ENCODE measurements around the gene ZNF148. TPM values are rescaled to one million over a fixed set of nuclear protein-coding genes. Genes with fewer than 3 reads are reported as not detected.

ZNF148 gene
- total and polyA plus RNA-seq, 2 of the 4 experiments (the other 2 are of a cell fraction), result 9.4 to 65.2 TPM

DNA sequence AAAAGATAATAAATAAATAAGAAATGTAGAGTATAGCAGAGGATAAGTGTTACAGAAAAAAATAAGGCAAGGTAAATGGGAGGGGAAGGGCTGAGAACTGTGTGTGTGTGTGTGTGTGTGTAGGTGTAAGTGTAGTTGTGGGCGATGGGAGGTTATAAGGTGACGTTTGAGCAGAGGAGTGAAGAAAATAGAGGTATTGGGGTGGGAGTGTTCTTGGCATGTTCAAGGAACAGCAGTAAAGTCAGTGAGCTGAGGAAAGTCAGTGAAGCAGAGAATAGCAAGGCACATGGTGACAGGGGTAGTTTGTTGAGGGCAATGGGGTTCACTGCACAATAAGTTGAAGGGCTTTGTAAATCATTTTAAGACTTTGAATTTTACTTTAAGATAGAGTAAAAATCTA, 30.9 kb upstream of the ZNF148 start:
- H3K4me3 ChIP-seq (ENCODE audit: insufficient read depth, low read depth, low read length), result no peak overlapping the region
- 75 to 100% methylated on average over 2 of the region's 2 CpGs for WGBS, 2 experiments (ENCODE audit: extremely low coverage in 2 of 2, insufficient read length in 1 of 2)
- H3K23ac ChIP-seq (ENCODE audit: low read depth, low read length), result no peak overlapping the region
- no TSS peak for BruUV-seq (replicated peaks)
- H3K4me1 ChIP-seq (ENCODE audit: control insufficient read depth, insufficient read depth, low read length), result peaks cover 3% of the 10 kb centered on the region; the same call in 1 of the 2 replicates
- no peak overlapping the region for H2BK20ac ChIP-seq (ENCODE audit: low read depth, low read length)
- in situ Hi-C loops (cut with MboI; ENCODE audit: low sequenced_read_pairs), result no loop called here
- H4K91ac ChIP-seq (ENCODE audit: insufficient read depth, low read depth, low read length), result no peak overlapping the region
- no peak overlapping the region for H3K9ac ChIP-seq (ENCODE audit: low read depth, low read length)
- no peak overlapping the region for H4K8ac ChIP-seq (ENCODE audit: low read depth in 2 of 2, low read length in 2 of 2)
- no peak overlapping the region for H2BK120ac ChIP-seq (ENCODE audit: low read depth, low read length)
- no peaks in the 10 kb centered on the region for H3K9me3 ChIP-seq (ENCODE audit: control insufficient read depth, insufficient read depth, low read length)
- H3K4ac ChIP-seq (ENCODE audit: low read depth, low read length), result no peak overlapping the region
- no peaks in the 10 kb centered on the region for H3K36me3 ChIP-seq (ENCODE audit: control insufficient read depth, insufficient read depth, low read length)
- intact Hi-C loops (cut with micrococcal nuclease), result no loop called here
- no peaks in the 10 kb centered on the region for H3K79me1 ChIP-seq (ENCODE audit: low read depth in 1 of 2, low read length in 2 of 2)
- H3K4me2 ChIP-seq (ENCODE audit: low read depth, low read length), result no peak overlapping the region
- H2BK15ac ChIP-seq (ENCODE audit: low read depth, low read length), result no peak overlapping the region
- H3K27ac ChIP-seq (ENCODE audit: insufficient read depth, low read length), result no peak overlapping the region
- H2AK9ac ChIP-seq (replicated peaks; ENCODE audit: low read depth, low read length, poor library complexity), result no peak overlapping the region
- TF ChIP-seq MXI1 (IDR thresholded peaks at IDR 0.05; ENCODE audit: borderline replicate concordance, low read depth, low read length) (no peak), FOS (IDR thresholded peaks at IDR 0.05; ENCODE audit: low read depth, low read length) (no peak), CEBPB (IDR thresholded peaks at IDR 0.05; ENCODE audit: low read depth, low read length) (no peak), POLR2A (IDR thresholded peaks at IDR 0.05; ENCODE audit: low read depth, low read length) (no peak), RFX5 (IDR thresholded peaks at IDR 0.05; ENCODE audit: low read depth, low read length) (no peak), CHD1 (IDR thresholded peaks at IDR 0.05; ENCODE audit: low read depth, low read length) (no peak), MAZ (IDR thresholded peaks at IDR 0.05; ENCODE audit: borderline replicate concordance, low read depth, low read length) (no peak), MAFK (IDR thresholded peaks at IDR 0.05; ENCODE audit: low read depth, low read length) (no peak), NFE2L2 (IDR thresholded peaks at IDR 0.05; ENCODE audit: low read depth, low read length) (no peak), RCOR1 (IDR thresholded peaks at IDR 0.05; ENCODE audit: insufficient replicate concordance, low read length) (no peak), BHLHE40 (IDR thresholded peaks at IDR 0.05; ENCODE audit: low read depth, low read length) (no peak), RAD21 (IDR thresholded peaks at IDR 0.05; ENCODE audit: low read length) (no peak), SMC3 (IDR thresholded peaks at IDR 0.05; ENCODE audit: low read depth, low read length) (no peak)
- TF ChIP-seq, protein P1, sequence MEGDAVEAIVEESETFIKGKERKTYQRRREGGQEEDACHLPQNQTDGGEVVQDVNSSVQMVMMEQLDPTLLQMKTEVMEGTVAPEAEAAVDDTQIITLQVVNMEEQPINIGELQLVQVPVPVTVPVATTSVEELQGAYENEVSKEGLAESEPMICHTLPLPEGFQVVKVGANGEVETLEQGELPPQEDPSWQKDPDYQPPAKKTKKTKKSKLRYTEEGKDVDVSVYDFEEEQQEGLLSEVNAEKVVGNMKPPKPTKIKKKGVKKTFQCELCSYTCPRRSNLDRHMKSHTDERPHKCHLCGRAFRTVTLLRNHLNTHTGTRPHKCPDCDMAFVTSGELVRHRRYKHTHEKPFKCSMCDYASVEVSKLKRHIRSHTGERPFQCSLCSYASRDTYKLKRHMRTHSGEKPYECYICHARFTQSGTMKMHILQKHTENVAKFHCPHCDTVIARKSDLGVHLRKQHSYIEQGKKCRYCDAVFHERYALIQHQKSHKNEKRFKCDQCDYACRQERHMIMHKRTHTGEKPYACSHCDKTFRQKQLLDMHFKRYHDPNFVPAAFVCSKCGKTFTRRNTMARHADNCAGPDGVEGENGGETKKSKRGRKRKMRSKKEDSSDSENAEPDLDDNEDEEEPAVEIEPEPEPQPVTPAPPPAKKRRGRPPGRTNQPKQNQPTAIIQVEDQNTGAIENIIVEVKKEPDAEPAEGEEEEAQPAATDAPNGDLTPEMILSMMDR (conservative IDR thresholded peaks at IDR 0.05; ENCODE audit: low read depth, low read length), result no peak
- TF ChIP-seq, protein P2, sequence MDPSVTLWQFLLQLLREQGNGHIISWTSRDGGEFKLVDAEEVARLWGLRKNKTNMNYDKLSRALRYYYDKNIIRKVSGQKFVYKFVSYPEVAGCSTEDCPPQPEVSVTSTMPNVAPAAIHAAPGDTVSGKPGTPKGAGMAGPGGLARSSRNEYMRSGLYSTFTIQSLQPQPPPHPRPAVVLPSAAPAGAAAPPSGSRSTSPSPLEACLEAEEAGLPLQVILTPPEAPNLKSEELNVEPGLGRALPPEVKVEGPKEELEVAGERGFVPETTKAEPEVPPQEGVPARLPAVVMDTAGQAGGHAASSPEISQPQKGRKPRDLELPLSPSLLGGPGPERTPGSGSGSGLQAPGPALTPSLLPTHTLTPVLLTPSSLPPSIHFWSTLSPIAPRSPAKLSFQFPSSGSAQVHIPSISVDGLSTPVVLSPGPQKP (IDR thresholded peaks at IDR 0.05; ENCODE audit: borderline replicate concordance, low read depth, low read length), result no peak
- TF ChIP-seq, protein P3, sequence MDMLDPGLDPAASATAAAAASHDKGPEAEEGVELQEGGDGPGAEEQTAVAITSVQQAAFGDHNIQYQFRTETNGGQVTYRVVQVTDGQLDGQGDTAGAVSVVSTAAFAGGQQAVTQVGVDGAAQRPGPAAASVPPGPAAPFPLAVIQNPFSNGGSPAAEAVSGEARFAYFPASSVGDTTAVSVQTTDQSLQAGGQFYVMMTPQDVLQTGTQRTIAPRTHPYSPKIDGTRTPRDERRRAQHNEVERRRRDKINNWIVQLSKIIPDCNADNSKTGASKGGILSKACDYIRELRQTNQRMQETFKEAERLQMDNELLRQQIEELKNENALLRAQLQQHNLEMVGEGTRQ (IDR thresholded peaks at IDR 0.05; ENCODE audit: low read depth, low read length), result no peak
- dilution Hi-C loops (cut with HindIII; ENCODE audit: low sequenced_read_pairs, unreplicated experiment), result no loop called here
- H3K56ac ChIP-seq (ENCODE audit: extremely low read depth, insufficient read depth, low read length), result no peak overlapping the region
- peaks cover 4% of the 10 kb centered on the region for H3K27me3 ChIP-seq (ENCODE audit: control insufficient read depth, insufficient read depth, low read length)
- no peak overlapping the region for H2AK5ac ChIP-seq (ENCODE audit: low read depth, low read length)
- ChIA-PET POLR2A (ENCODE audit: unreplicated experiment) (no interaction called here), CTCF (no interaction called here)
- no peak overlapping the region for H3K14ac ChIP-seq (replicated peaks; ENCODE audit: low read depth, low read length)
- no peak overlapping the region for H3K18ac ChIP-seq (ENCODE audit: low read depth, low read length)
- no peak for DNase-seq
- H4K5ac ChIP-seq (ENCODE audit: low read depth, low read length), result no peak overlapping the region
- no peak overlapping the region for H2AFZ ChIP-seq (replicated peaks; ENCODE audit: low read length, poor library complexity)
- ATAC-seq (ENCODE audit: low read depth), result no peak
- no peak overlapping the region for H2BK5ac ChIP-seq (ENCODE audit: low read depth, low read length, poor library complexity, severe bottlenecking)
- no peaks in the 10 kb centered on the region for H4K20me1 ChIP-seq (ENCODE audit: insufficient read depth, low read length)
- H3K9me1 ChIP-seq (ENCODE audit: insufficient read depth, low read length), result no peaks in the 10 kb centered on the region

Measured in IMR-90 (cell line).